WTC11 (cell line): ENCODE measurements around the gene PRKCE. TPM values are rescaled to one million over a fixed set of nuclear protein-coding genes. Genes with fewer than 3 reads are reported as not detected.

ENCODE experiments used
- ATAC-seq: fragments of 200-7000 bp; cut with Tn5 transposase; 2 replicates; pipeline ENCODE4 v1.10.0; 2021; ENCODE audit warnings: mild to moderate bottlenecking, moderate library complexity
- CTCF ChIA-PET: fragments of 300-600 bp; sonication (Branson Sonifier 250); formaldehyde crosslinking; loops from one replicate; lab custom pipeline; 2021; ENCODE audit warnings: antibody characterized with exemption; lab: Charles Lee
- POLR2A ChIA-PET: fragments of 350-600 bp; sonication (Branson Sonifier 250); formaldehyde crosslinking; loops from one replicate; lab custom pipeline; 2021; ENCODE audit warnings: antibody characterized with exemption; lab: Charles Lee
- DNase-seq: peaks from one replicate; pipeline ENCODE4 v3.0.0; 2021; ENCODE audit warnings: low spot score
- H3K27ac Mint-ChIP-seq: 2 replicates; pipeline ENCODE4 v1.8.0; 2021; ENCODE audit warnings: mixed read lengths
- H3K27me3 Mint-ChIP-seq: 2 replicates; pipeline ENCODE4 v1.8.0; 2021; ENCODE audit warnings: low read depth, mild to moderate bottlenecking, moderate library complexity, mixed read lengths
- H3K36me3 Mint-ChIP-seq: 2 replicates; pipeline ENCODE4 v1.8.0; 2021; ENCODE audit warnings: mixed read lengths
- H3K4me1 Mint-ChIP-seq: 2 replicates; pipeline ENCODE4 v1.8.0; 2022; ENCODE audit warnings: mixed read lengths
- H3K4me3 Mint-ChIP-seq: 2 replicates; pipeline ENCODE4 v1.8.0; 2021; ENCODE audit warnings: mild to moderate bottlenecking, moderate library complexity, mixed read lengths
- H3K9me3 Mint-ChIP-seq: 2 replicates; pipeline ENCODE4 v1.8.0; 2021; ENCODE audit warnings: mixed read lengths
- AR ChIP-seq: fragments of 250-450 bp; sonication (Bioruptor Pico); IDR thresholded peaks from 2 replicates; pipeline ENCODE4 v1.9.0; 2021; ENCODE audit warnings: mild to moderate bottlenecking
- ATF3 ChIP-seq: sonication (generic); formaldehyde crosslinking; conservative IDR thresholded peaks from 2 replicates; pipeline ENCODE4 v1.8.1; 2022; ENCODE audit warnings: mild to moderate bottlenecking, missing genetic modification reagents
- FOXJ3 ChIP-seq: sonication (generic); formaldehyde crosslinking; IDR thresholded peaks from 2 replicates; pipeline ENCODE4 v1.9.0; 2021; ENCODE audit warnings: missing genetic modification reagents, mild to moderate bottlenecking, borderline replicate concordance
- JUN ChIP-seq: sonication (generic); formaldehyde crosslinking; IDR thresholded peaks from 2 replicates; pipeline ENCODE4 v1.8.0; 2023; ENCODE audit warnings: mild to moderate bottlenecking, missing genetic modification reagents
- NFE2L1 ChIP-seq: sonication (generic); formaldehyde crosslinking; IDR thresholded peaks from 2 replicates; pipeline ENCODE4 v1.8.1; 2023; ENCODE audit warnings: missing genetic modification reagents
- NR1H2 ChIP-seq: sonication (generic); formaldehyde crosslinking; IDR thresholded peaks from 2 replicates; pipeline ENCODE4 v1.9.0; 2021; ENCODE audit warnings: mild to moderate bottlenecking, moderate library complexity, missing genetic modification reagents
- NR2C2 ChIP-seq: sonication (generic); formaldehyde crosslinking; IDR thresholded peaks from 2 replicates; pipeline ENCODE4 v1.8.0; 2022; ENCODE audit warnings: mild to moderate bottlenecking, missing genetic modification reagents
- PRRX2 ChIP-seq: fragments of 250-450 bp; sonication (Bioruptor Pico); IDR thresholded peaks from 2 replicates; pipeline ENCODE4 v1.8.0; 2021; ENCODE audit warnings: mild to moderate bottlenecking
- SMAD4 ChIP-seq: sonication (generic); formaldehyde crosslinking; IDR thresholded peaks from 2 replicates; pipeline ENCODE4 v1.8.0; 2022; ENCODE audit warnings: mild to moderate bottlenecking, missing genetic modification reagents
- ZNF121 ChIP-seq: sonication (generic); formaldehyde crosslinking; IDR thresholded peaks from 2 replicates; pipeline ENCODE4 v1.8.0; 2023; ENCODE audit warnings: missing genetic modification reagents
- ZNF317 ChIP-seq: sonication (generic); formaldehyde crosslinking; IDR thresholded peaks from 2 replicates; pipeline ENCODE4 v1.8.1; 2023; ENCODE audit warnings: low read depth, mild to moderate bottlenecking, moderate library complexity, missing genetic modification reagents, borderline replicate concordance
- ZNF423 ChIP-seq: fragments of 250-450 bp; sonication (Bioruptor Pico); IDR thresholded peaks from 2 replicates; pipeline ENCODE4 v2.1.2; 2022; ENCODE audit warnings: mild to moderate bottlenecking, moderate library complexity
- total RNA-seq: library from RNA; stranded (reverse); gene quantifications from 3 replicates; pipeline ENCODE4 v1.2.3, GENCODE V29; 2021
- TF ChIP-seq, protein P1 (sequence below): fragments of 250-450 bp; sonication (Bioruptor Pico); IDR thresholded peaks from 2 replicates; pipeline ENCODE4 v1.8.0; 2021; ENCODE audit warnings: mild to moderate bottlenecking
- TF ChIP-seq, protein P2 (sequence below): sonication (generic); formaldehyde crosslinking; IDR thresholded peaks from 2 replicates; pipeline ENCODE4 v1.8.0; 2022; ENCODE audit warnings: mild to moderate bottlenecking, missing genetic modification reagents
- TF ChIP-seq, protein P3 (sequence below): sonication (generic); formaldehyde crosslinking; IDR thresholded peaks from 2 replicates; pipeline ENCODE4 v1.8.1; 2022; ENCODE audit warnings: low read depth, missing genetic modification reagents, borderline replicate concordance
- TF ChIP-seq, protein P4 (sequence below): sonication (generic); formaldehyde crosslinking; IDR thresholded peaks from 2 replicates; pipeline ENCODE4 v1.8.0; 2023; ENCODE audit warnings: missing genetic modification reagents

The PRKCE gene
- total RNA-seq, 1 experiment from 2014 or later, result 5.8 TPM

DNA sequence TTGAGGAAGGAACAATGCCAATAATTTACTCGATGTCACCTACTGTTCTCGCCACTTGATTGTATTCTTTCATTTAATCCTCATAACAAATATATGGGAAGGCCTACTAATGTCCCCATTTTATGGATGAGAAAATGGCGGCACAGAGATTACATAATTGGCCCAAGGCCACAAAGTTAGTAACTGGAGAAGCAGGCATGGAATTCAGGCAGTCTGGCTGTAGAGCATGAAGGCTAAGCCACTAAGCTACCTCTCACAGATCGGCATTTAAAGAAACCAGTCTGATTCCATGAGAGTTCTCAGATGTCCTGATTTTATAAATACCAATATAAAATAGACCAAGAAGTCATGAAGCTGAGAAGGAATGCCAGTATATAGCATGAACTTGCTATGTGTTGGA lies 523.9 kb downstream of the PRKCE start:
- TF ChIP-seq ZNF317 (CRISPR knock-in tag), result no peak
- TF ChIP-seq, protein P1, sequence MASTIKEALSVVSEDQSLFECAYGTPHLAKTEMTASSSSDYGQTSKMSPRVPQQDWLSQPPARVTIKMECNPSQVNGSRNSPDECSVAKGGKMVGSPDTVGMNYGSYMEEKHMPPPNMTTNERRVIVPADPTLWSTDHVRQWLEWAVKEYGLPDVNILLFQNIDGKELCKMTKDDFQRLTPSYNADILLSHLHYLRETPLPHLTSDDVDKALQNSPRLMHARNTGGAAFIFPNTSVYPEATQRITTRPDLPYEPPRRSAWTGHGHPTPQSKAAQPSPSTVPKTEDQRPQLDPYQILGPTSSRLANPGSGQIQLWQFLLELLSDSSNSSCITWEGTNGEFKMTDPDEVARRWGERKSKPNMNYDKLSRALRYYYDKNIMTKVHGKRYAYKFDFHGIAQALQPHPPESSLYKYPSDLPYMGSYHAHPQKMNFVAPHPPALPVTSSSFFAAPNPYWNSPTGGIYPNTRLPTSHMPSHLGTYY (CRISPR knock-in tag), result no peak
- ChIA-PET CTCF (interaction anchor here (0.9 to 1.2 kb wide), 2 partner anchors 10 to 112 kb away, joined by 4 to 7 read pairs; no protein-coding TSS in a partner anchor), POLR2A (no interaction called here)
- H3K9me3 Mint-ChIP-seq, result no peaks in the 10 kb centered on the region
- ATAC-seq (no peak), DNase-seq (no peak)
- no peak overlapping the region for H3K27ac Mint-ChIP-seq
- peaks cover 19% of the 10 kb centered on the region for H3K4me1 Mint-ChIP-seq
- no peak overlapping the region for H3K4me3 Mint-ChIP-seq
- no peaks in the 10 kb centered on the region for H3K36me3 Mint-ChIP-seq
- no peaks in the 10 kb centered on the region for H3K27me3 Mint-ChIP-seq

GRCh38 chr2:46177461-46178089 lies 526.1 kb downstream of the PRKCE start:
- H3K4me1 Mint-ChIP-seq, result peaks cover 4% of the 10 kb centered on the region
- TF ChIP-seq FOXJ3 (CRISPR knock-in tag), result no peak
- TF ChIP-seq JUN, result no peak
- TF ChIP-seq PRRX2 (CRISPR knock-in tag), result no peak
- TF ChIP-seq AR (CRISPR knock-in tag), result no peak
- TF ChIP-seq, protein P2, sequence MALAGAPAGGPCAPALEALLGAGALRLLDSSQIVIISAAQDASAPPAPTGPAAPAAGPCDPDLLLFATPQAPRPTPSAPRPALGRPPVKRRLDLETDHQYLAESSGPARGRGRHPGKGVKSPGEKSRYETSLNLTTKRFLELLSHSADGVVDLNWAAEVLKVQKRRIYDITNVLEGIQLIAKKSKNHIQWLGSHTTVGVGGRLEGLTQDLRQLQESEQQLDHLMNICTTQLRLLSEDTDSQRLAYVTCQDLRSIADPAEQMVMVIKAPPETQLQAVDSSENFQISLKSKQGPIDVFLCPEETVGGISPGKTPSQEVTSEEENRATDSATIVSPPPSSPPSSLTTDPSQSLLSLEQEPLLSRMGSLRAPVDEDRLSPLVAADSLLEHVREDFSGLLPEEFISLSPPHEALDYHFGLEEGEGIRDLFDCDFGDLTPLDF (CRISPR knock-in tag), result no peak
- TF ChIP-seq NFE2L1 (CRISPR knock-in tag), result no peak
- TF ChIP-seq ATF3 (CRISPR knock-in tag), result no peak
- TF ChIP-seq SMAD4 (CRISPR knock-in tag), result no peak
- TF ChIP-seq, protein P3, sequence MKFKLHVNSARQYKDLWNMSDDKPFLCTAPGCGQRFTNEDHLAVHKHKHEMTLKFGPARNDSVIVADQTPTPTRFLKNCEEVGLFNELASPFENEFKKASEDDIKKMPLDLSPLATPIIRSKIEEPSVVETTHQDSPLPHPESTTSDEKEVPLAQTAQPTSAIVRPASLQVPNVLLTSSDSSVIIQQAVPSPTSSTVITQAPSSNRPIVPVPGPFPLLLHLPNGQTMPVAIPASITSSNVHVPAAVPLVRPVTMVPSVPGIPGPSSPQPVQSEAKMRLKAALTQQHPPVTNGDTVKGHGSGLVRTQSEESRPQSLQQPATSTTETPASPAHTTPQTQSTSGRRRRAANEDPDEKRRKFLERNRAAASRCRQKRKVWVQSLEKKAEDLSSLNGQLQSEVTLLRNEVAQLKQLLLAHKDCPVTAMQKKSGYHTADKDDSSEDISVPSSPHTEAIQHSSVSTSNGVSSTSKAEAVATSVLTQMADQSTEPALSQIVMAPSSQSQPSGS (CRISPR knock-in tag), result no peak
- TF ChIP-seq NR2C2 (CRISPR knock-in tag), result no peak
- TF ChIP-seq NR1H2 (CRISPR knock-in tag), result no peak
- no peak for TF ChIP-seq ZNF423
- no peak for TF ChIP-seq ZNF121 (CRISPR knock-in tag)
- TF ChIP-seq, protein P4, sequence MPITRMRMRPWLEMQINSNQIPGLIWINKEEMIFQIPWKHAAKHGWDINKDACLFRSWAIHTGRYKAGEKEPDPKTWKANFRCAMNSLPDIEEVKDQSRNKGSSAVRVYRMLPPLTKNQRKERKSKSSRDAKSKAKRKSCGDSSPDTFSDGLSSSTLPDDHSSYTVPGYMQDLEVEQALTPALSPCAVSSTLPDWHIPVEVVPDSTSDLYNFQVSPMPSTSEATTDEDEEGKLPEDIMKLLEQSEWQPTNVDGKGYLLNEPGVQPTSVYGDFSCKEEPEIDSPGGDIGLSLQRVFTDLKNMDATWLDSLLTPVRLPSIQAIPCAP (CRISPR knock-in tag), result no peak
- ChIA-PET CTCF (interaction anchor here (0.6 to 1.0 kb wide), 2 partner anchors 117 to 148 kb away, joined by 3 to 4 read pairs; no protein-coding TSS in a partner anchor), POLR2A (no interaction called here)
- ATAC-seq, result no peak
- no peaks in the 10 kb centered on the region for H3K9me3 Mint-ChIP-seq
- no peaks in the 10 kb centered on the region for H3K27me3 Mint-ChIP-seq
- DNase-seq, result no peak
- H3K4me3 Mint-ChIP-seq, result no peak overlapping the region
- H3K27ac Mint-ChIP-seq, result no peak overlapping the region
- H3K36me3 Mint-ChIP-seq, result no peaks in the 10 kb centered on the region
